MM.1S (cell line): ENCODE data around the gene REELD1.
A peak's percentile ranks its signal among the peaks of the same experiment; 100 is the strongest.

Experiments used
- DNase-seq: peaks from one replicate; pipeline ENCODE4 v3.0.0-alpha.2; 2015
- H2AFZ ChIP-seq: fragments of 300-600 bp; sonication (generic); 2 replicates; pipeline ENCODE4 v1.6.0; 2016; ENCODE audit warnings: antibody characterized with exemption, low read length
- H3F3A ChIP-seq: fragments of 300-600 bp; sonication (generic); 2 replicates; pipeline ENCODE4 v1.6.1; 2016; ENCODE audit warnings: mild to moderate bottlenecking, antibody characterized with exemption, low read length, moderate library complexity, mixed read lengths; ENCODE audit not compliant: insufficient read depth
- H3K27ac ChIP-seq: fragments of 300-600 bp; sonication (generic); 2 replicates; pipeline ENCODE4 v1.5.1; 2016; ENCODE audit warnings: mild to moderate bottlenecking, low read length
- H3K27me3 ChIP-seq: fragments of 300-600 bp; sonication (generic); replicated peaks from 2 replicates; pipeline ENCODE4 v1.6.0; 2016; ENCODE audit warnings: low read length; ENCODE audit not compliant: insufficient read depth
- H3K36me3 ChIP-seq: fragments of 300-600 bp; sonication (generic); replicated peaks from 2 replicates; pipeline ENCODE4 v1.6.1; 2016; ENCODE audit warnings: mild to moderate bottlenecking, low read length, mixed read lengths; ENCODE audit not compliant: insufficient read depth
- H3K4me1 ChIP-seq: fragments of 300-600 bp; sonication (generic); 2 replicates; pipeline ENCODE4 v1.6.1; 2016; ENCODE audit warnings: low read length, mixed read lengths
- H3K4me2 ChIP-seq: fragments of 300-600 bp; sonication (generic); 2 replicates; pipeline ENCODE4 v1.6.0; 2016; ENCODE audit warnings: low read depth, low read length
- H3K4me3 ChIP-seq: fragments of 300-600 bp; sonication (generic); 2 replicates; pipeline ENCODE4 v1.5.1; 2016; ENCODE audit warnings: low read length, mixed read lengths
- H3K79me2 ChIP-seq: fragments of 300-600 bp; sonication (generic); 2 replicates; pipeline ENCODE4 v1.6.1; 2016; ENCODE audit warnings: mixed run types, low read length, mixed read lengths
- H3K9ac ChIP-seq: fragments of 300-600 bp; sonication (generic); 2 replicates; pipeline ENCODE4 v1.6.1; 2016; ENCODE audit warnings: low read length, mixed read lengths
- H3K9me2 ChIP-seq: fragments of 300-600 bp; sonication (generic); replicated peaks from 2 replicates; pipeline ENCODE4 v1.6.1; 2016; ENCODE audit warnings: mild to moderate bottlenecking, low read length, mixed read lengths; ENCODE audit not compliant: insufficient read depth
- H3K9me3 ChIP-seq: fragments of 300-600 bp; sonication (generic); replicated peaks from 2 replicates; pipeline ENCODE4 v1.6.1; 2016; ENCODE audit warnings: mild to moderate bottlenecking, low read length, mixed read lengths; ENCODE audit not compliant: insufficient read depth
- H4K20me1 ChIP-seq: fragments of 300-600 bp; sonication (generic); 2 replicates; pipeline ENCODE4 v1.6.1; 2016; ENCODE audit warnings: mild to moderate bottlenecking, low read length, moderate library complexity, mixed read lengths; ENCODE audit not compliant: insufficient read depth
- CTCF ChIP-seq: fragments of 300-600 bp; sonication (generic); IDR thresholded peaks from 2 replicates; pipeline ENCODE4 v1.5.1; 2016; ENCODE audit warnings: antibody characterized with exemption, low read length, mixed read lengths
- EZH2 ChIP-seq: fragments of 300-600 bp; sonication (generic); optimal IDR thresholded peaks from 2 replicates; pipeline ENCODE3; 2017; ENCODE audit warnings: low read depth, mild to moderate bottlenecking, antibody characterized with exemption, low read length, mixed read lengths
- EZH2phosphoT487 ChIP-seq: fragments of 300-600 bp; sonication (generic); IDR thresholded peaks from 2 replicates; pipeline ENCODE4 v1.6.1; 2018; ENCODE audit warnings: antibody characterized with exemption, low read length

Gene REELD1

GRCh38 chr4:146261041-146261440 lies 46.7 kb downstream of the REELD1 start:
- no peaks in the 10 kb centered on the region for H3K9me2 ChIP-seq
- H3K4me2 ChIP-seq, result no peak overlapping the region
- no peak for TF ChIP-seq EZH2
- H3K79me2 ChIP-seq, result no peaks in the 10 kb centered on the region
- H3K27ac ChIP-seq, result no peak overlapping the region
- no peak overlapping the region for H3K4me3 ChIP-seq
- no peak overlapping the region for H2AFZ ChIP-seq
- no peaks in the 10 kb centered on the region for H3F3A ChIP-seq
- no peaks in the 10 kb centered on the region for H3K36me3 ChIP-seq
- H4K20me1 ChIP-seq, result no peaks in the 10 kb centered on the region
- H3K9me3 ChIP-seq, result no peaks in the 10 kb centered on the region
- no peak overlapping the region for H3K9ac ChIP-seq
- H3K4me1 ChIP-seq, result no peaks in the 10 kb centered on the region
- DNase-seq, result no peak
- no peaks in the 10 kb centered on the region for H3K27me3 ChIP-seq

GRCh38 chr4:146263793-146264192 lies 49.5 kb downstream of the REELD1 start:
- Histone ChIP-seq H3K9me3 (no peaks in the 10 kb centered on the region), H4K20me1 (no peaks in the 10 kb centered on the region), H3K9ac (no peak overlapping the region), H3K4me1 (peaks cover 14% of the 10 kb centered on the region), H3K4me2 (no peak overlapping the region), H2AFZ (no peak overlapping the region), H3K4me3 (no peak overlapping the region), H3K36me3 (no peaks in the 10 kb centered on the region), H3F3A (peaks cover 6% of the 10 kb centered on the region; the same call in 1 of the 2 replicates), H3K27me3 (no peaks in the 10 kb centered on the region), H3K79me2 (no peaks in the 10 kb centered on the region), H3K9me2 (no peaks in the 10 kb centered on the region), H3K27ac (no peak overlapping the region)
- TF ChIP-seq EZH2, result no peak
- TF ChIP-seq CTCF, result no peak
- TF ChIP-seq EZH2phosphoT487, result no peak
- no peak for DNase-seq

GRCh38 chr4:146265950-146266490 lies 51.7 kb downstream of the REELD1 start:
- TF ChIP-seq CTCF, result no peak
- TF ChIP-seq EZH2, result no peak
- no peak for TF ChIP-seq EZH2phosphoT487
- H3K9ac ChIP-seq, result no peak overlapping the region
- H3K36me3 ChIP-seq, result no peaks in the 10 kb centered on the region
- H3K27me3 ChIP-seq, result no peaks in the 10 kb centered on the region
- no peak overlapping the region for H2AFZ ChIP-seq
- no peaks in the 10 kb centered on the region for H3K9me3 ChIP-seq
- DNase-seq, result no peak
- no peak overlapping the region for H3K27ac ChIP-seq
- no peak overlapping the region for H3K4me2 ChIP-seq
- H3K4me3 ChIP-seq, result no peak overlapping the region
- no peaks in the 10 kb centered on the region for H4K20me1 ChIP-seq
- peaks cover 17% of the 10 kb centered on the region for H3F3A ChIP-seq
- no peaks in the 10 kb centered on the region for H3K9me2 ChIP-seq
- peaks cover 32% of the 10 kb centered on the region for H3K4me1 ChIP-seq
- no peaks in the 10 kb centered on the region for H3K79me2 ChIP-seq

- Histone ChIP-seq H3K4me1 (peaks cover 38% of the 10 kb centered on the region), H4K20me1 (no peaks in the 10 kb centered on the region), H3K9me3 (no peaks in the 10 kb centered on the region), H3K36me3 (no peaks in the 10 kb centered on the region), H3K4me2 (peak overlapping the region; percentile 78; the same call in 1 of the 2 replicates), H3K9me2 (no peaks in the 10 kb centered on the region), H3K27ac (peak overlapping the region; percentile 86; the same call in 1 of the 2 replicates), H3K9ac (no peak overlapping the region), H3K79me2 (no peaks in the 10 kb centered on the region), H2AFZ (no peak overlapping the region), H3K4me3 (no peak overlapping the region), H3F3A (peaks cover 17% of the 10 kb centered on the region), H3K27me3 (no peaks in the 10 kb centered on the region)
- no peak for DNase-seq
- no peak for TF ChIP-seq EZH2phosphoT487
- TF ChIP-seq EZH2, result no peak
- TF ChIP-seq CTCF, result no peak
Measured at GRCh38 chr4:146267826-146268225, 53.5 kb downstream of the REELD1 start.
